K562 (cell line): ENCODE results near the gene MCC.

Experiments used
- CTCF ChIP-seq, 3 experiments: IDR thresholded peaks in 2 of 3; conservative IDR thresholded peaks in 1 of 3; 2 replicates each; pipeline ENCODE4 v1.5.1; 2011 to 2012; ENCODE audit warnings: low read length in 3 of 3, mild to moderate bottlenecking in 3 of 3, control low read depth in 2 of 3, improper control_type of control experiment in 1 of 3, inconsistent platforms in 1 of 3, low read depth in 1 of 3, mixed read lengths in 1 of 3, moderate library complexity in 1 of 3; ENCODE audit not compliant: insufficient read depth in 2 of 3
- TBP ChIP-seq: optimal IDR thresholded peaks from 2 replicates; pipeline ENCODE3; 2011; ENCODE audit warnings: low read depth, low read length, improper control_type of control experiment
- ZKSCAN8 ChIP-seq: fragments of 200-800 bp; sonication (Bioruptor generic); IDR thresholded peaks from 2 replicates; pipeline ENCODE4 v1.6.1; 2016; ENCODE audit warnings: missing genetic modification characterization, missing compliant biosample characterization

GRCh38 chr5:113243349-113243664, 244.9 kb downstream of the MCC start:
- TF ChIP-seq CTCF (IDR thresholded peaks at IDR 0.05 in 2 of 3, conservative IDR thresholded peaks at IDR 0.05 in 1 of 3; ENCODE audit: insufficient read depth in 2 of 3, low read depth in 1 of 3, low read length in 3 of 3): no peak
- TF ChIP-seq TBP: no peak
- no peak for TF ChIP-seq ZKSCAN8 (CRISPR knock-in tag)
